Astrocyte of the hippocampus (primary cell): Measurements from ENCODE around the gene MSH5.
"Not testable (repeated sequence)": the region's sequence is repeated elsewhere in the genome, so short reads cannot be mapped to it uniquely, and the experiment has no call there.

Experiments used
- DNase-seq: peaks from one replicate; pipeline ENCODE4 v3.0.0; 2011; ENCODE audit warnings: low read depth, low spot score

MSH5 gene

GRCh38 chr6:31801031-31801927, 61.5 kb downstream of the MSH5 start:
- DNase-seq = not testable (repeated sequence)

- DNase-seq = no peak
Measured at GRCh38 chr6:31805939-31806469, 66.2 kb downstream of the MSH5 start.

- DNase-seq = peak; percentile 99
Measured at GRCh38 chr6:31806470-31807272, 66.9 kb downstream of the MSH5 start, which contains the start of gene LSM2. TSS of gene LSM2 (minus strand) at chr6:31806966. CDS start at chr6:31806757, 209 bp downstream.

- DNase-seq = not testable (repeated sequence)
Measured at GRCh38 chr6:31808599-31808998, 68.8 kb downstream of the MSH5 start.

GRCh38 chr6:31811645-31812044, 71.8 kb downstream of the MSH5 start:
- no peak for DNase-seq
